GM12878 (cell line): Measurements from ENCODE around the gene GRIFIN. TPM values are rescaled to one million over a fixed set of nuclear protein-coding genes. Genes with fewer than 3 reads are reported as not detected.

Experiments used
- ATAC-seq: fragments of 200-7000 bp; cut with Tn5 transposase; 3 replicates; pipeline ENCODE4 v1.9.1; 2020; ENCODE audit warnings: mild to moderate bottlenecking, moderate library complexity
- BruUV-seq: library from RNA; stranded (reverse); fragments of 400-500 nt; replicated peaks from 2 replicates; lab custom pipeline; 2021; lab: Mats Ljungman, UMichigan
- CTCF ChIA-PET: fragments of 300-600 bp; sonication (Branson Sonifier 250); formaldehyde crosslinking; extraction: SDS; loops from one replicate; lab custom pipeline; 2021; ENCODE audit warnings: inconsistent platforms; lab: Yijun Ruan, JAX
- POLR2A ChIA-PET: fragments of 350-600 bp; formaldehyde crosslinking; extraction: SDS; loops from one replicate; lab custom pipeline; 2021; ENCODE audit warnings: inconsistent platforms; lab: Charles Lee
- RAD21 ChIA-PET: fragments of 300-600 bp; sonication (Branson Sonifier 250); formaldehyde crosslinking; loops from one replicate; lab custom pipeline; 2023; ENCODE audit warnings: antibody characterized with exemption; ENCODE audit not compliant: unreplicated experiment; lab: Charles Lee
- SMC1A ChIA-PET: fragments of 300-600 bp; sonication (Branson Sonifier 250); formaldehyde crosslinking; loops from one replicate; lab custom pipeline; 2023; ENCODE audit not compliant: unreplicated experiment, uncharacterized antibody; lab: Charles Lee
- DNase-seq: peaks from one replicate; pipeline ENCODE4 v3.0.0-alpha.2; 2011; ENCODE audit warnings: low read depth, low spot score
- FAIRE-seq: peaks from 3 replicates; lab custom pipeline; 2011; peaks lifted over from hg19 to GRCh38; lab: Jason Lieb, UNC
- H2AFZ ChIP-seq: 2 replicates; pipeline ENCODE4 v1.6.0; 2011; ENCODE audit warnings: low read depth, low read length, control low read depth; ENCODE audit not compliant: control insufficient read depth
- H3K27ac ChIP-seq: 2 replicates; pipeline ENCODE4 v1.5.1; 2011; ENCODE audit warnings: control low read depth; ENCODE audit not compliant: control insufficient read depth, insufficient read depth
- H3K27me3 ChIP-seq, 2 experiments: replicated peaks in 1 of 2; 2 replicates each; pipeline versions ENCODE4 v1.6.0 to v1.6.1; 2011; ENCODE audit warnings: low read length in 1 of 2; ENCODE audit not compliant: control insufficient read depth in 2 of 2, insufficient read depth in 2 of 2
- H3K36me3 ChIP-seq, 2 experiments: 2 replicates each; pipeline ENCODE4 v1.5.1; 2011; ENCODE audit warnings: low read length in 1 of 2; ENCODE audit not compliant: control insufficient read depth in 2 of 2, insufficient read depth in 2 of 2
- H3K4me1 ChIP-seq: 2 replicates; pipeline ENCODE4 v1.6.1; 2011; ENCODE audit warnings: mild to moderate bottlenecking, low read length, moderate library complexity, mixed read lengths; ENCODE audit not compliant: control insufficient read depth, insufficient read depth
- H3K4me2 ChIP-seq: 2 replicates; pipeline ENCODE4 v1.6.0; 2011; ENCODE audit warnings: control low read depth; ENCODE audit not compliant: control insufficient read depth, insufficient read depth
- H3K4me3 ChIP-seq: fragments of 200-600 bp; sonication (generic); 2 replicates; pipeline ENCODE4 v1.5.1; 2016
- H3K79me2 ChIP-seq: 2 replicates; pipeline ENCODE4 v1.6.0; 2011; ENCODE audit warnings: low read length; ENCODE audit not compliant: control insufficient read depth, insufficient read depth
- H3K9ac ChIP-seq: 2 replicates; pipeline ENCODE4 v1.8.0; 2011; ENCODE audit warnings: low read length, control low read depth, mixed read lengths; ENCODE audit not compliant: control insufficient read depth, insufficient read depth
- H3K9me3 ChIP-seq: replicated peaks from 3 replicates; pipeline ENCODE4 v1.5.1; 2011; ENCODE audit warnings: mild to moderate bottlenecking, low read length; ENCODE audit not compliant: control insufficient read depth, insufficient read depth
- H4K20me1 ChIP-seq: 2 replicates; pipeline ENCODE4 v1.6.0; 2011; ENCODE audit not compliant: control insufficient read depth, insufficient read depth
- CTCF ChIP-seq, 3 experiments: IDR thresholded peaks in 2 of 3; conservative IDR thresholded peaks in 1 of 3; 2 replicates each; pipeline ENCODE4 v1.5.1; 2011; ENCODE audit warnings: low read depth in 3 of 3, low read length in 3 of 3, mild to moderate bottlenecking in 3 of 3, control low read depth in 2 of 3, moderate library complexity in 2 of 3, inconsistent platforms in 1 of 3, mixed read lengths in 1 of 3; ENCODE audit not compliant: control insufficient read depth in 2 of 3, insufficient read depth in 1 of 3; ENCODE audit errors: extremely low read depth in 1 of 3
- MYB ChIP-seq: fragments of 150-350 bp; IDR thresholded peaks from 2 replicates; pipeline ENCODE4 v1.6.1; 2014; ENCODE audit warnings: mild to moderate bottlenecking, low read depth, low read length, borderline replicate concordance
- YY1 ChIP-seq: IDR thresholded peaks from 2 replicates; pipeline ENCODE4 v1.6.1; 2011; ENCODE audit warnings: low read depth, mild to moderate bottlenecking, low read length
- WGBS: methylation state at CpG from one replicate; pipeline ENCODE4 v1.1.6; 2016; ENCODE audit warnings: low lambda C conversion rate; ENCODE audit not compliant: insufficient replicate concordance, insufficient coverage; ENCODE audit errors: missing lambda C conversion rate; 5-methylcytosine and 5-hydroxymethylcytosine counted together
- in situ Hi-C: fragments of 300-500 bp; cut with MboI; formaldehyde crosslinking; loops from 9 replicates; pipeline ENCODE4 v1.14.3; 2018; ENCODE audit warnings: mixed read lengths
- intact Hi-C: fragments of 100-400 bp; cut with micrococcal nuclease; formaldehyde crosslinking; loops from one replicate; pipeline ENCODE4 v1.14.2; 2022; ENCODE audit not compliant: unreplicated experiment
- polyA plus RNA-seq, 11 experiments: library from polyadenylated mRNA; depleted of rRNA in 4 of 11; unstranded in 6 of 11; stranded (reverse) in 5 of 11; fragments of >200 nt; fragmentation: Nextera tagmentation in 4 of 11; fragmentation: Illumina TruSeq in 1 of 11; extraction: Ambion mirVana in 4 of 11; extraction: Trizol in 1 of 11; gene quantifications; 1 replicate in 1 of 11; 2 replicates in 10 of 11; pipeline versions ENCODE4 v1.2.1 to v1.2.3, GENCODE V29; 2011 to 2016; ENCODE audit warnings: inconsistent platforms in 2 of 11, missing spikeins in 2 of 11, low read depth in 1 of 11
- total RNA-seq, 4 experiments: library from RNA; depleted of rRNA in 3 of 4; stranded (reverse); fragments of >200 nt in 3 of 4; fragmentation: Illumina TruSeq in 1 of 4; extraction: Trizol in 1 of 4; gene quantifications; 2 replicates each; pipeline versions ENCODE4 v1.2.1 to v1.2.3, GENCODE V29; 2013 to 2021

GRIFIN gene
- total and polyA plus RNA-seq, 10 of the 15 experiments (the other 5 are each of a cell fraction or from before 2014, with no cell fraction given) = not detected

DNA sequence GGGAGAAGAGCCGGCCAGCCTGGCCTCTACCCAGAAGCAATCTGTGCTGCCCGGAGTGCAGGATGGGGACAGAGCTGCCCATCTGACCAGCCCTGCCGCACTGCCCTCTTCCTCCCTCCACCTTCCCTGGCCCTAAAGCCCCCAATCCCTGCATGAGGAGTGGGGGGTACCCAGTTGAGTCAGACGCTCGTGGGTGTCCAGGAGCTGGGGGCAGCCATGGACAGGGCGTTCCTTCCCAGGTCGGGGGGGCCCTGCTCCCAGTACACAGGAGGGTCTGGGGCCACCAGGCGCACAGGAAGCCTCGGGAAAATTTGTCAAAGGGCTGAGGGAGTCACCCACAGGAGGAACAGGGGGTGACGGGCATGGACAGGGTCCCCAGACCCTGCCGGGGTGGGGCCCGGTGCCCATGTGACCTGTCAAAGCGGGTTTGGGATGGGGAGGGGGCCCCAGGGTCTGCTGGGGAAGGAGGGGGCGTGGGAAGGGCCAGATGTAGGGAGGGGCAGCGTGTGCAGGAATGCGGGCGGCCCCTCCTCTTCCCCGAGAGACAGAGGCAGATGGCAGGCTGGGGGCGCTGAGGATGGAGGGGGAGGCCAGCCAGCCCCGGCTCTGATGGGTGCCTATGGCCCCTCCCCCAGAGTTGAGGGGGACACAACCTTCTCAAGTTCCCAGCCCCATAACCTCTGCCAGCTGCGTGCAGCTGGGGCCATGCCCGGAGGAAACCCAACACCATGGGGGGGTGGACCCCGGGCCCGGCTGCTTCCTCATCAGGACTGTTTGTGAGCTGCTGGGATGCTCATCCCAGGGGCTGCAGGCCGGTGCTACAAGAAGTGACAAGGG is 21.5 kb upstream of the GRIFIN start:
- H2AFZ ChIP-seq = no peak overlapping the region
- POLR2A ChIA-PET = no interaction called here
- H4K20me1 ChIP-seq = no peaks in the 10 kb centered on the region
- H3K27me3 ChIP-seq = peaks cover 0 to 1% of the 10 kb centered on the region in 2 experiments; a peak in 1 of 4 replicates
- no TSS peak for BruUV-seq
- SMC1A ChIA-PET = interaction anchor here (0.5 kb wide), 1 partner anchor 707 kb away, joined by 3 read pairs; no protein-coding TSS in a partner anchor
- H3K36me3 ChIP-seq = no peaks in the 10 kb centered on the region
- RAD21 ChIA-PET = interaction anchor here (1.6 kb wide), 1 partner anchor 29 kb away, joined by 3 read pairs; no protein-coding TSS in a partner anchor
- TF ChIP-seq MYB (no peak), CTCF (IDR thresholded peaks at IDR 0.05 in 2 of 3, conservative IDR thresholded peaks at IDR 0.05 in 1 of 3; ENCODE audit: control insufficient read depth in 2 of 3, extremely low read depth in 1 of 3, insufficient read depth in 1 of 3, low read depth in 3 of 3, low read length in 3 of 3) (no peak), YY1 (no peak)
- TF ChIP-seq, all 136 proteins: peak for 0
- Histone ChIP-seq H3K9ac (no peak overlapping the region), H3K9me3 (no peaks in the 10 kb centered on the region), H3K27ac (no peak overlapping the region), H3K4me1 (no peaks in the 10 kb centered on the region), H3K4me3 (no peak overlapping the region), H3K79me2 (no peaks in the 10 kb centered on the region), H3K4me2 (no peak overlapping the region)
- WGBS = 31% methylated on average over 21 of the region's 25 CpGs
- intact Hi-C loops (no loop called here), in situ Hi-C loops (no loop called here)
- CTCF ChIA-PET = interaction anchor here (1.4 kb wide), 1 partner anchor 29 kb away, joined by 4 read pairs; no protein-coding TSS in a partner anchor
- DNase-seq (no peak), FAIRE-seq (no peak), ATAC-seq (no peak; the same call in 2 of the 3 replicates)
